Measurements from ENCODE around the gene DLX5.

DLX5 gene

GRCh38 chr7:97018126-97018601, 6.5 kb downstream of the DLX5 start:
- DNase-seq (ENCODE audit: low spot score): no peak

GRCh38 chr7:97017192-97018125, 7.2 kb downstream of the DLX5 start:
- no peak for DNase-seq (ENCODE audit: low spot score)

- no peak for DNase-seq (ENCODE audit: low spot score)
Observed at GRCh38 chr7:97016381-97017191, 8.0 kb downstream of the DLX5 start.

- DNase-seq (ENCODE audit: low spot score): no peak
Observed at GRCh38 chr7:97015756-97016380, 8.8 kb downstream of the DLX5 start.

GRCh38 chr7:97015279-97015678, 9.4 kb downstream of the DLX5 start:
- no peak for DNase-seq (ENCODE audit: low spot score)

- no peak for DNase-seq (ENCODE audit: low spot score)
Observed at GRCh38 chr7:97014145-97014750, 10.4 kb downstream of the DLX5 start.

- no peak for DNase-seq (ENCODE audit: low spot score)
Observed at GRCh38 chr7:97013845-97014134, 10.8 kb downstream of the DLX5 start.

- no peak for DNase-seq (ENCODE audit: low spot score)
Observed at GRCh38 chr7:97013134-97013844, 11.3 kb downstream of the DLX5 start.

GRCh38 chr7:97012365-97013133, 12.1 kb downstream of the DLX5 start:
- DNase-seq (ENCODE audit: low spot score): no peak

- DNase-seq (ENCODE audit: low spot score): no peak
Observed at GRCh38 chr7:97011536-97012364, 12.9 kb downstream of the DLX5 start.

- DNase-seq (ENCODE audit: low spot score): no peak
Observed at GRCh38 chr7:97011104-97011503, 13.5 kb downstream of the DLX5 start.

GRCh38 chr7:97009753-97010732, 14.6 kb downstream of the DLX5 start:
- DNase-seq (ENCODE audit: low spot score): no peak

GRCh38 chr7:97008275-97008917, 16.2 kb downstream of the DLX5 start:
- DNase-seq (ENCODE audit: low spot score): no peak

- DNase-seq (ENCODE audit: low spot score): no peak
Observed at GRCh38 chr7:97007583-97007861, 17.1 kb downstream of the DLX5 start.

- no peak for DNase-seq (ENCODE audit: low spot score)
Observed at GRCh38 chr7:97006816-97007582, 17.6 kb downstream of the DLX5 start.

GRCh38 chr7:97006055-97006815, 18.4 kb downstream of the DLX5 start:
- DNase-seq (ENCODE audit: low spot score): no peak

Data from iPS-NIHi11 (cell line).